GM23338 (cell line): ENCODE measurements around the gene MED13L. TPM values are rescaled to one million over a fixed set of nuclear protein-coding genes. Genes with fewer than 3 reads are reported as not detected.

Experiments
- NANOG ChIP-seq: IDR thresholded peaks from 2 replicates; pipeline ENCODE4 v1.6.1; 2016; ENCODE audit warnings: antibody characterized with exemption, borderline replicate concordance
- STAT1 ChIP-seq: IDR thresholded peaks from one replicate; pipeline ENCODE4 v1.6.1; 2016; ENCODE audit warnings: antibody characterized with exemption; ENCODE audit not compliant: unreplicated experiment
- ZNF114 ChIP-seq: fragments of 250-450 bp; sonication (Bioruptor Pico); IDR thresholded peaks from 2 replicates; pipeline ENCODE4 v1.5.0; 2020; ENCODE audit warnings: mild to moderate bottlenecking, moderate library complexity
- ZNF331 ChIP-seq: fragments of 250-450 bp; sonication (Bioruptor Pico); IDR thresholded peaks from 2 replicates; pipeline ENCODE4 v1.5.0; 2020; ENCODE audit warnings: low read depth, mild to moderate bottlenecking, moderate library complexity
- polyA plus RNA-seq: library from polyadenylated mRNA; unstranded; fragments of >200 nt; fragmentation: Nextera tagmentation; extraction: Ambion mirVana; gene quantifications from 2 replicates; pipeline ENCODE4 v1.2.1, GENCODE V29; 2016
- total RNA-seq: library from RNA; depleted of rRNA; stranded (reverse); fragments of >200 nt; shearing (Covaris generic); gene quantifications from 2 replicates; pipeline ENCODE4 v1.2.3, GENCODE V29; 2014
- TF ChIP-seq, protein P1 (sequence below): fragments of 250-450 bp; sonication (Bioruptor Pico); IDR thresholded peaks from 2 replicates; pipeline ENCODE4 v1.5.0; 2020; ENCODE audit warnings: mild to moderate bottlenecking, moderate library complexity
- TF ChIP-seq, protein P2 (sequence below): IDR thresholded peaks from one replicate; pipeline ENCODE4 v1.6.1; 2018; ENCODE audit warnings: antibody characterized with exemption; ENCODE audit not compliant: unreplicated experiment

Gene MED13L
- total and polyA plus RNA-seq, 2 experiments from 2014 or later: 20.9 to 73.6 TPM

DNA sequence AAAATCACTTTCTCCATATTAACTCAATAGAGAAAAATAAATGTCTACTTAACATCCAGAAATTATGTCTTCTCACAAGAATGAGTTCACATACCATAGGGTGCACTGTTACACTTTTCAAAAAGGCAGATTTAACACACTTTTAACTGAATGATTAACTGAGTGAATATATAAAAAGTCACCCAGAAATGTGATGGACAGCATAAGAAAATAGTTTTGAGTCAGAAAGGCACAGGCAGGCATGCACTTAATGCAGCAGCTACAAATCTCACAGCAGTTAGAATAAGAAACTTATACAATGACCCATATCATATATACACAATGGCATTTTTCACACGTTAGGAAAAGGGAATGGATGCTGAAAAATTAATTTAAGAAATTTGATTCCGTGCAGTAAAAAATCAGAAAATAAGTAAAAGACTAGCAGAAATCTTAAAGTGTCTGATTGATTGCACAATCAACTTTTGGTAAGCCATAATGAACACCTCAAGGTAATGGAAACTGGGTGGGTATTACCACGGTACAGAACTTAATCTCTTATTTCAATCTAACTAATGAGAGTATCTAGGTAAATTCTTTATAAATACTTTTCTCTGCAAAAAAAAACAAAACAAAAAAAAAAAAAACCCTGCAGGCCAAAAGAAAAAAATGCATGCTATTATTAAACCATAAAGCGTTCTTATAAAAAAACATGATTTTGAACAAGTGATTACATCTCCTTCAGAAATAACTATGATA lies 3.5 kb downstream of the MED13L start (continued):
- TF ChIP-seq, protein P1, sequence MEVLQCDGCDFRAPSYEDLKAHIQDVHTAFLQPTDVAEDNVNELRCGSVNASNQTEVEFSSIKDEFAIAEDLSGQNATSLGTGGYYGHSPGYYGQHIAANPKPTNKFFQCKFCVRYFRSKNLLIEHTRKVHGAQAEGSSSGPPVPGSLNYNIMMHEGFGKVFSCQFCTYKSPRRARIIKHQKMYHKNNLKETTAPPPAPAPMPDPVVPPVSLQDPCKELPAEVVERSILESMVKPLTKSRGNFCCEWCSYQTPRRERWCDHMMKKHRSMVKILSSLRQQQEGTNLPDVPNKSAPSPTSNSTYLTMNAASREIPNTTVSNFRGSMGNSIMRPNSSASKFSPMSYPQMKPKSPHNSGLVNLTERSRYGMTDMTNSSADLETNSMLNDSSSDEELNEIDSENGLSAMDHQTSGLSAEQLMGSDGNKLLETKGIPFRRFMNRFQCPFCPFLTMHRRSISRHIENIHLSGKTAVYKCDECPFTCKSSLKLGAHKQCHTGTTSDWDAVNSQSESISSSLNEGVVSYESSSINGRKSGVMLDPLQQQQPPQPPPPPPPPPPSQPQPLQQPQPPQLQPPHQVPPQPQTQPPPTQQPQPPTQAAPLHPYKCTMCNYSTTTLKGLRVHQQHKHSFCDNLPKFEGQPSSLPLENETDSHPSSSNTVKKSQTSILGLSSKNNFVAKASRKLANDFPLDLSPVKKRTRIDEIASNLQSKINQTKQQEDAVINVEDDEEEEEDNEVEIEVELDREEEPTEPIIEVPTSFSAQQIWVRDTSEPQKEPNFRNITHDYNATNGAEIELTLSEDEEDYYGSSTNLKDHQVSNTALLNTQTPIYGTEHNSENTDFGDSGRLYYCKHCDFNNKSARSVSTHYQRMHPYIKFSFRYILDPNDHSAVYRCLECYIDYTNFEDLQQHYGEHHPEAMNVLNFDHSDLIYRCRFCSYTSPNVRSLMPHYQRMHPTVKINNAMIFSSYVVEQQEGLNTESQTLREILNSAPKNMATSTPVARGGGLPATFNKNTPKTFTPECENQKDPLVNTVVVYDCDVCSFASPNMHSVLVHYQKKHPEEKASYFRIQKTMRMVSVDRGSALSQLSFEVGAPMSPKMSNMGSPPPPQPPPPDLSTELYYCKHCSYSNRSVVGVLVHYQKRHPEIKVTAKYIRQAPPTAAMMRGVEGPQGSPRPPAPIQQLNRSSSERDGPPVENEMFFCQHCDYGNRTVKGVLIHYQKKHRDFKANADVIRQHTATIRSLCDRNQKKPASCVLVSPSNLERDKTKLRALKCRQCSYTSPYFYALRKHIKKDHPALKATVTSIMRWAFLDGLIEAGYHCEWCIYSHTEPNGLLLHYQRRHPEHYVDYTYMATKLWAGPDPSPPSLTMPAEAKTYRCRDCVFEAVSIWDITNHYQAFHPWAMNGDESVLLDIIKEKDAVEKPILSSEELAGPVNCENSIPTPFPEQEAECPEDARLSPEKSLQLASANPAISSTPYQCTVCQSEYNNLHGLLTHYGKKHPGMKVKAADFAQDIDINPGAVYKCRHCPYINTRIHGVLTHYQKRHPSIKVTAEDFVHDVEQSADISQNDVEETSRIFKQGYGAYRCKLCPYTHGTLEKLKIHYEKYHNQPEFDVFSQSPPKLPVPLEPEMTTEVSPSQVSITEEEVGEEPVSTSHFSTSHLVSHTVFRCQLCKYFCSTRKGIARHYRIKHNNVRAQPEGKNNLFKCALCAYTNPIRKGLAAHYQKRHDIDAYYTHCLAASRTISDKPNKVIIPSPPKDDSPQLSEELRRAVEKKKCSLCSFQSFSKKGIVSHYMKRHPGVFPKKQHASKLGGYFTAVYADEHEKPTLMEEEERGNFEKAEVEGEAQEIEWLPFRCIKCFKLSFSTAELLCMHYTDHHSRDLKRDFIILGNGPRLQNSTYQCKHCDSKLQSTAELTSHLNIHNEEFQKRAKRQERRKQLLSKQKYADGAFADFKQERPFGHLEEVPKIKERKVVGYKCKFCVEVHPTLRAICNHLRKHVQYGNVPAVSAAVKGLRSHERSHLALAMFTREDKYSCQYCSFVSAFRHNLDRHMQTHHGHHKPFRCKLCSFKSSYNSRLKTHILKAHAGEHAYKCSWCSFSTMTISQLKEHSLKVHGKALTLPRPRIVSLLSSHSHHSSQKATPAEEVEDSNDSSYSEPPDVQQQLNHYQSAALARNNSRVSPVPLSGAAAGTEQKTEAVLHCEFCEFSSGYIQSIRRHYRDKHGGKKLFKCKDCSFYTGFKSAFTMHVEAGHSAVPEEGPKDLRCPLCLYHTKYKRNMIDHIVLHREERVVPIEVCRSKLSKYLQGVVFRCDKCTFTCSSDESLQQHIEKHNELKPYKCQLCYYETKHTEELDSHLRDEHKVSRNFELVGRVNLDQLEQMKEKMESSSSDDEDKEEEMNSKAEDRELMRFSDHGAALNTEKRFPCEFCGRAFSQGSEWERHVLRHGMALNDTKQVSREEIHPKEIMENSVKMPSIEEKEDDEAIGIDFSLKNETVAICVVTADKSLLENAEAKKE (CRISPR knock-in tag): no peak
- no peak for TF ChIP-seq STAT1
- TF ChIP-seq, protein P2, sequence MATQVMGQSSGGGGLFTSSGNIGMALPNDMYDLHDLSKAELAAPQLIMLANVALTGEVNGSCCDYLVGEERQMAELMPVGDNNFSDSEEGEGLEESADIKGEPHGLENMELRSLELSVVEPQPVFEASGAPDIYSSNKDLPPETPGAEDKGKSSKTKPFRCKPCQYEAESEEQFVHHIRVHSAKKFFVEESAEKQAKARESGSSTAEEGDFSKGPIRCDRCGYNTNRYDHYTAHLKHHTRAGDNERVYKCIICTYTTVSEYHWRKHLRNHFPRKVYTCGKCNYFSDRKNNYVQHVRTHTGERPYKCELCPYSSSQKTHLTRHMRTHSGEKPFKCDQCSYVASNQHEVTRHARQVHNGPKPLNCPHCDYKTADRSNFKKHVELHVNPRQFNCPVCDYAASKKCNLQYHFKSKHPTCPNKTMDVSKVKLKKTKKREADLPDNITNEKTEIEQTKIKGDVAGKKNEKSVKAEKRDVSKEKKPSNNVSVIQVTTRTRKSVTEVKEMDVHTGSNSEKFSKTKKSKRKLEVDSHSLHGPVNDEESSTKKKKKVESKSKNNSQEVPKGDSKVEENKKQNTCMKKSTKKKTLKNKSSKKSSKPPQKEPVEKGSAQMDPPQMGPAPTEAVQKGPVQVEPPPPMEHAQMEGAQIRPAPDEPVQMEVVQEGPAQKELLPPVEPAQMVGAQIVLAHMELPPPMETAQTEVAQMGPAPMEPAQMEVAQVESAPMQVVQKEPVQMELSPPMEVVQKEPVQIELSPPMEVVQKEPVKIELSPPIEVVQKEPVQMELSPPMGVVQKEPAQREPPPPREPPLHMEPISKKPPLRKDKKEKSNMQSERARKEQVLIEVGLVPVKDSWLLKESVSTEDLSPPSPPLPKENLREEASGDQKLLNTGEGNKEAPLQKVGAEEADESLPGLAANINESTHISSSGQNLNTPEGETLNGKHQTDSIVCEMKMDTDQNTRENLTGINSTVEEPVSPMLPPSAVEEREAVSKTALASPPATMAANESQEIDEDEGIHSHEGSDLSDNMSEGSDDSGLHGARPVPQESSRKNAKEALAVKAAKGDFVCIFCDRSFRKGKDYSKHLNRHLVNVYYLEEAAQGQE: no peak
- TF ChIP-seq ZNF114 (CRISPR knock-in tag): no peak
- TF ChIP-seq ZNF331 (CRISPR knock-in tag): no peak
- TF ChIP-seq NANOG: no peak
